ENCODE results near the gene F11R.

- TF ChIP-seq, protein P1, sequence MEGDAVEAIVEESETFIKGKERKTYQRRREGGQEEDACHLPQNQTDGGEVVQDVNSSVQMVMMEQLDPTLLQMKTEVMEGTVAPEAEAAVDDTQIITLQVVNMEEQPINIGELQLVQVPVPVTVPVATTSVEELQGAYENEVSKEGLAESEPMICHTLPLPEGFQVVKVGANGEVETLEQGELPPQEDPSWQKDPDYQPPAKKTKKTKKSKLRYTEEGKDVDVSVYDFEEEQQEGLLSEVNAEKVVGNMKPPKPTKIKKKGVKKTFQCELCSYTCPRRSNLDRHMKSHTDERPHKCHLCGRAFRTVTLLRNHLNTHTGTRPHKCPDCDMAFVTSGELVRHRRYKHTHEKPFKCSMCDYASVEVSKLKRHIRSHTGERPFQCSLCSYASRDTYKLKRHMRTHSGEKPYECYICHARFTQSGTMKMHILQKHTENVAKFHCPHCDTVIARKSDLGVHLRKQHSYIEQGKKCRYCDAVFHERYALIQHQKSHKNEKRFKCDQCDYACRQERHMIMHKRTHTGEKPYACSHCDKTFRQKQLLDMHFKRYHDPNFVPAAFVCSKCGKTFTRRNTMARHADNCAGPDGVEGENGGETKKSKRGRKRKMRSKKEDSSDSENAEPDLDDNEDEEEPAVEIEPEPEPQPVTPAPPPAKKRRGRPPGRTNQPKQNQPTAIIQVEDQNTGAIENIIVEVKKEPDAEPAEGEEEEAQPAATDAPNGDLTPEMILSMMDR (conservative IDR thresholded peaks at IDR 0.05; ENCODE audit: low read depth, low read length), result no peak
- TF ChIP-seq EZH2 (IDR thresholded peaks at IDR 0.05; ENCODE audit: low read length, unreplicated experiment), result no peak
These were observed 7.8 kb downstream of the F11R start for GRCh38 chr1:161013131-161013487.
